ENCODE results near the gene KLF7.

DNA sequence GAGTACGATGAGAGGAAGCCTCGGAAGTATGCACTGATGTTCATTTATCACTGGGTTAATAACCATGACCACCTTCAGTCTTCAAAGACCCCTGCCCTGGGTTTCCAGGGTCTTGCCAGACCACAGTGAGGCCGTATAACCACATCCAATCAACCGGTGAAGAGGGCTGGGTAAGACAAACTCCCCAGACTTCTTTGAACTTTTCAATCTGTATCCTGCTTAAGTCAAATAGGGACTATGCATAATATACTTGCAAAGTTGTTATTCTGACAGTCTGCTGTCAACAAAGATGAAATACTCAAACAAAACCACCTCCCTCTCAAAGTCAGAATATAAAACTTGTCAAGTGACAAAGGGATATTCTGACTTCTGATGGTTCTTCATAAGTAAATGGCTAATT is 54.0 kb downstream of the KLF7 start:
- TF ChIP-seq EZH2phosphoT487 (IDR thresholded peaks at IDR 0.05; ENCODE audit: borderline replicate concordance, low read length) = no peak
- TF ChIP-seq, protein P1, sequence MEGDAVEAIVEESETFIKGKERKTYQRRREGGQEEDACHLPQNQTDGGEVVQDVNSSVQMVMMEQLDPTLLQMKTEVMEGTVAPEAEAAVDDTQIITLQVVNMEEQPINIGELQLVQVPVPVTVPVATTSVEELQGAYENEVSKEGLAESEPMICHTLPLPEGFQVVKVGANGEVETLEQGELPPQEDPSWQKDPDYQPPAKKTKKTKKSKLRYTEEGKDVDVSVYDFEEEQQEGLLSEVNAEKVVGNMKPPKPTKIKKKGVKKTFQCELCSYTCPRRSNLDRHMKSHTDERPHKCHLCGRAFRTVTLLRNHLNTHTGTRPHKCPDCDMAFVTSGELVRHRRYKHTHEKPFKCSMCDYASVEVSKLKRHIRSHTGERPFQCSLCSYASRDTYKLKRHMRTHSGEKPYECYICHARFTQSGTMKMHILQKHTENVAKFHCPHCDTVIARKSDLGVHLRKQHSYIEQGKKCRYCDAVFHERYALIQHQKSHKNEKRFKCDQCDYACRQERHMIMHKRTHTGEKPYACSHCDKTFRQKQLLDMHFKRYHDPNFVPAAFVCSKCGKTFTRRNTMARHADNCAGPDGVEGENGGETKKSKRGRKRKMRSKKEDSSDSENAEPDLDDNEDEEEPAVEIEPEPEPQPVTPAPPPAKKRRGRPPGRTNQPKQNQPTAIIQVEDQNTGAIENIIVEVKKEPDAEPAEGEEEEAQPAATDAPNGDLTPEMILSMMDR (IDR thresholded peaks at IDR 0.05; ENCODE audit: low read depth, low read length, poor library complexity, severe bottlenecking) = no peak

Data from DOHH2 (cell line).